Left ventricle myocardium superior (tissue), 1 donor: ENCODE data around the gene MAP3K5. TPM values are rescaled to one million over a fixed set of nuclear protein-coding genes. Genes with fewer than 3 reads are reported as not detected.
A peak's percentile ranks its signal among the peaks of the same experiment; 100 is the strongest.

ENCODE experiments used
- ATAC-seq: fragments of 200-7000 bp; cut with Tn5 transposase; one replicate; pipeline ENCODE4 v1.9.1; 2020; ENCODE audit warnings: mild to moderate bottlenecking, moderate library complexity
- DNase-seq: peaks from one replicate; pipeline ENCODE4 v3.0.0-alpha.2; 2020
- intact Hi-C: fragments of 100-400 bp; cut with micrococcal nuclease; formaldehyde crosslinking; loops from one replicate; pipeline ENCODE4 v1.11.0; 2022
- total RNA-seq: library from RNA; stranded (reverse); fragmentation: NEBNext Ultra II Directional; extraction: Animal tissue kit (Norgen Biotek cat#: 25700); gene quantifications from one replicate; pipeline ENCODE4 v1.2.1, GENCODE V29; 2021
- donor health status: DM: no; HTN: yes; CAD: no; lungs with severe emphysema.

The MAP3K5 gene
- total RNA-seq, 1 donor from 2014 or later: 38.5 TPM

DNA sequence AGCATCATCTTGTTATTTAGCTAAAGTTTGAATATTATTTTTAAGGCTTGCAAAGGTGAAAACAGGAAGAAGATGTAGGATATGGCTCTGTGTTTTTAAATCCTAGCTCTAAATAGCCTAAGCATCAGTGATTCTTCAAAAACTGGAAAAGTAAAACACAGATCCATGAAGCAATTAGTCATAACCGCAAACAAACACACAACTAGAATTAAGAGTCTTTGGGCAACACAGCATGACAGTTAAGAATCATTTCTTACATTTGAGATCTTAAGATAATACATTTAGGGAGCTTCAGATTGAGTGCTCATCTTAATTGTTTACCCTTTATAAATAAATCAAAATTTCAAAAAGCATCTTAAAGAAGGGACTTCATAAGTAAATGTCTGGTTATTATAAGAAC lies 126.2 kb downstream of the MAP3K5 start:
- intact Hi-C loops: no loop called here
- ATAC-seq: no peak
- no peak for DNase-seq

DNA sequence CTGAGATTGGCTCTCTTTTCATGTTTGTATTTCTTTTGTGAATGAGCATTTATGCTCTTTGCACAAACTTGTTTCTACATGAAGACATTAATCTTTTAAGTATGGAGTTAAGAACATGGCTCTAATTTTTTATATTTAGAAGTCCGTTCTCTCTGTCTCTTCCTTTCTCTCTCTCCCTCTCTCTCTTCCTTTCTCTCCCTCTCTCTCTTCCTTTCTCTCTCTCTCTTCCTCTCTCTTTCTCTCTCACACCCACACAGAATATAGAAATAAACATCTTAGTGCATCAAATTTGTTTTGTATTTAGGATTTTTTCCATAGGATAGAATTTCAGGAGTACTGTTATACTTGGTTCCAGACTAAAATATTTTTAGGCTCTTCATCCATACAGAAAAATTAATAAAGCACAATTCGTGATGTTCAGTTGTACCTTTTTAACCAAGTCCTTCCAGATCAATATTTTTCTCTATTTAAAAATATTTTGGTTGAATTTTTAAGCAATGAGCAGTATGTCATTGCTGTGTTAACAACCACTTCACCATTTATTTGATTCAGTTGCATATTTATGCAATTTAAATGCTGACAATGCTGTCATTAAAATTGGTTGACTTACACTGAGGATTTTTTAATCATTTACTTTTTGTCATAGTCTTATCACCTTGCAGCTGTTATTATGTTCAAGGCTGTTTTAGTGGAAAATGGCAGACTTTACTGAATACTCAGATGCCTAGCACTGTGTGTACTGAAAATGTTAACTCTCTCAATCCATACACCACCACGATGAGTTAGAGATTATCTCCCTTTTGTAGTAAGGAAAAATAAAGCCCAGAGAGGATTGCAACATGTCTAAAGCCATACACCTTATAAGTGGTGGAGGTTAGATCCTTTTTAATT lies 129.7 kb downstream of the MAP3K5 start:
- DNase-seq: no peak
- no peak for ATAC-seq
- intact Hi-C loops: no loop called here

DNA sequence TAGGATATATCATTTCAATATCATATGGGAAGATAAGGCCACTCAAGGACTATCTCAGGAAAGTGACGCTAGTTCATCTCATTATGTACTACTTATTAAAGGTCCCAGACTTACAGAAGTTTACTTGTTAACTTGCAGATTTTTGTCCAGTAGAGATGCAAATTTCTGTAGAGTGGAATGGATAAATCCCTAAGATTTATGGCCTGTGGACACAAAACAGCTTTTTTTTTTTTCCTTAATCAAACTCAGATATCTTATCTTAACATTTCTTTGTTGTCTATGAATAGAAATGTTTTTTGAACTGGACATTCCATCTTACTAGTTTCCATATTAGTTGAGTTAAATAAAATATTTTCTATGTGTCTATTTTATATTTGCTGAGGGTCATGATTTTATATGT lies 131.6 kb downstream of the MAP3K5 start:
- DNase-seq: no peak
- ATAC-seq: no peak
- intact Hi-C loops: loop anchor here (2.0 kb wide), 1 partner anchor 60 kb away; no protein-coding TSS in a partner anchor

DNA sequence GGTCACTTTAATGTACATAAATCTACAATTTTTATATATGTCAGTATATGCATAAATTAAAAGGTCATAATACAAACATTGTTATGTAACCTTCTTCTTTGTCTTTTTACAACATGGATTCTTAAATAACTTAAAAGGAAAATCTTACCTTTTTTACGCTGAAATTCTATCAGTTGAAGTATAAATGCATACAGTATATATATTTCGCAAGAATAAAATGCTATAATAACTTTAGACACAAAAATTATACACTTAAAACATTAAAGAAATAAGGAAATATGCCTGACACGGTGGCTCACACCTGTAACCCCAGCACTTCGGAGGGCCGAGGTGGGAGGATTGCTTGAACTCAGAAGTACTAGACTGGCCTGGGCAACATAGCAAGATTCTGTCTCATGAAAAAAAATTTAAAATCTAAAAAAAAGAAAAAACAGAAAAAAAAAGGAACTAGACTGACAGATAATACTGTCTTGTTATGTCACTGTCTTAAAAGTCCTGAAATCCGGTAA lies 132.2 kb downstream of the MAP3K5 start:
- intact Hi-C loops: loop anchor here (2.0 kb wide), 1 partner anchor 61 kb away; no protein-coding TSS in a partner anchor
- no peak for ATAC-seq
- DNase-seq: no peak

DNA sequence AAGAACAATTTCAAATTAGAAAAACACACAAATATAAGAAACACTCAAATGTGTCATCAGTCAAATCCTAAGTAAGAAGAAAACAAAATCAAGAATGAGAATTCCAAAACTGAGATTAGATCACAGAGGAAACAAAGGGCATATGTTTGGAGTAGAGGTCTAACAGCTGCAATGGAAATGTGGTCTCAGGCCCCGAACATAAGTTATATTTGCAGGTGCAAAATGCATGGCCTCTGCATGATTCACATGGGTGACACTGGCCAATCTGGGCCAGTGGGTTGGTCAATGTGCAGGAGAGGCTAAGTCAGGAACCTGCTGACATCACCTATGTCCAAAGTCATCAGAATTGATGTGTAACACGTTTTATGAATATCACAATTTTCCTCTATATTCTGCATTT lies 133.6 kb downstream of the MAP3K5 start:
- DNase-seq (no peak), ATAC-seq (no peak)
- intact Hi-C loops: no loop called here

DNA sequence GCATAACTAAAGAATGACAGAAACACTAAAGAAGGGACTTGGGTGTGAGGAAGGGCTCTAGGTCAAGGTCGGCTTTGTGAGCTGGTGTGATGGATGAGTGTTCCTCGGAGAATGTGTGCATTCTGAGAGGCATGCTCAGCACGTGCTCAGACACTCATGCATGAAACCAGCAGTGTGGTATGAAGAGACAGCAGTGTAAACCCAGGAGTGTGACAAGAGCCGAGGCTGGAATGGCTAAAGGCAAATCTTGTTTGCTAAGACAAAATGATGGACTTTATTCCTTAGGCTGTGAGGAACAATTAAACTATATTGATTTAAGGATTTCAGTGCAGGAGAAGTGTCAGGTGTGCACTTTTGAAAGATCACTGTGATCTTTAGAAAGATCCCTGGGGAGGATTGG lies 134.6 kb downstream of the MAP3K5 start:
- no peak for ATAC-seq
- no peak for DNase-seq
- intact Hi-C loops: no loop called here

DNA sequence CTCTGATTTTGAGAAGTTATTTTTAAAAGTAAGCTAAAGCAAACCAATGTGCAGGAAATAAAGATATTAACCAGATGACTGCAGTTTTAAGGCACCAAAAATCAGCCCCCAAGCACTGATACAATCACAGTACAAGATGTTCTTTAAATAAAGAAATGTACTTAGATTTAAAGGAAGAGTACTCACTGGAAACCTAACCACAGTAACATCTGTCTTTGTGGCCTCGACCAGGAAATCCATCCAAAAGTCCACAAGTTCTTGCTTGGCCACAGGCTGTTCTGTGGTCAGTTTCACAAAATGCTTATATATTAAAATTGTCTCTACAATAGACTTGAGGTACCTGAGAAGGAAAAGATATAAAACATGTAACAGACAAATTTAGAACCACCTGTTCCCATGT lies 136.2 kb downstream of the MAP3K5 start:
- DNase-seq: no peak
- intact Hi-C loops: no loop called here
- ATAC-seq: no peak

DNA sequence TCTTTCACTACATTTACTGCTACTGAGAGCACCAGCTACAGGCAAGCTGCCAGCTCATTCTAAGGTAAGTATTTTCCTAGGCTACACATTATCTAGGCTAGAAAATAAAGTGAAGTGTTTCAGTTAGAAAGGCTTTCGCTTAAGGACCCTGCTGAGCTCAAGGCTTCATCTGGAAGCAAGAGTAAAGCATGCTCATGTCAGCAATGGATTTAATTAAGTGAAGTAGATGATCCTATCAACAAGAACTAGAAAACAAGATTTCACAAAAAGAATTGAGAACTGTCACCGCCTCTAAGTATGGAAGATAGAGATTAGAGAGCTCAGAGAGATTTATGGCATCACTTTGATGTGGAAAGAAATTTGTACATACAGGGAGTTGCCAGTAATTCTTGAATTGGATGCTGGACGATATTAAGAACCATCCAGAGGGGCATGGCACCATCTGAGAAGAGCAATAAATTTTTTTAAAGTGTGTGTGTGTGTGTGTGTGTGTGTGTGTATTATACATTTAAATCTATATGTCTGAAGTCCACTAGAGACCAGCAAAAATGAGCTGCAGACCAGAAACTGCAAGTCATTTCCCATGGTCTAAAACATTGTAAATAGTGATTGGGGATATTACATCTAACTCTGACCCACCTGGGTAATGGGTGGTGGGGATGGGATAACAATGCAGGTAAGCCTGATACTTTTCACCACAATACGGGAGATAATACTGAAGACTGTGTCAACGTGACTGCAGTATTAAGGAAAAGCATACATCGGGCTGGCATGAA lies 136.8 kb downstream of the MAP3K5 start:
- no peak for DNase-seq
- intact Hi-C loops: no loop called here
- ATAC-seq: no peak

DNA sequence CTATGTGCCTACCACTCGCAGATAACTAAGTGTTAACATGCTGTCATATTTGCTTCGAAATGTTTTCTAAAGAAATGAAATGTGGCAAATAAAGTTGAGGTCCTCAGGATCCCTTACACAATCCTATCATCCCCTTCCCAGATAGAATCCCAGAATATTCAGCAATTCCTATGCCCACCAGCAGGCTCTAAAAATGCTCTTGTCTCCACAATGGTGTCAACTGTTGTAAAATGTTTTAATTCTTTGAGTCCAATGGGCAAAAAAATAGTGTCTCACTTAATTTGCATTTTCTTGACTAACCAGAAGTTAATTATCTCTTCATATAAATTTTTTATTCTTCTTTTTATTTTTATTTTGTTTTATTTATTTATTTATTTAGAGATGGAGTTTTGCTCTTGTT lies 138.2 kb downstream of the MAP3K5 start:
- ATAC-seq (no peak), DNase-seq (no peak)
- intact Hi-C loops: no loop called here

DNA sequence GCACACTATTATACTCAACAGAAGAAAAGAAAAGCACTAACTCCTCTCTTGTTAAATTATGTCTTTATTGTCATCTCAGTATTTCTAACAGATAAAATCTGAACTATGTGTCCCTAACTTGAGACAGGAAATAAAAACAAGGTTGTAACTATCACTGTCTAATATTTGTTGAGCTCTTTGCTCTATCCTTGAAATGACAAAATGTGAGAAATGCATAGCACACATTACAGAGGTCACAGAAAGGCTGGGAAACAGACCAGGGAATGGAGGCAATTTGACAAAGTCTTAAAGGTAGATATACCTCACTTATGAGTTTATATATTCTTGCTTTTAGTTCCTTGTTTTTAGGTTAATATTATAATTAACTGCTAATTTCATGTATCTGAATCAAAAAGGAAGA lies 139.6 kb downstream of the MAP3K5 start:
- ATAC-seq: no peak
- intact Hi-C loops: no loop called here
- DNase-seq: no peak

DNA sequence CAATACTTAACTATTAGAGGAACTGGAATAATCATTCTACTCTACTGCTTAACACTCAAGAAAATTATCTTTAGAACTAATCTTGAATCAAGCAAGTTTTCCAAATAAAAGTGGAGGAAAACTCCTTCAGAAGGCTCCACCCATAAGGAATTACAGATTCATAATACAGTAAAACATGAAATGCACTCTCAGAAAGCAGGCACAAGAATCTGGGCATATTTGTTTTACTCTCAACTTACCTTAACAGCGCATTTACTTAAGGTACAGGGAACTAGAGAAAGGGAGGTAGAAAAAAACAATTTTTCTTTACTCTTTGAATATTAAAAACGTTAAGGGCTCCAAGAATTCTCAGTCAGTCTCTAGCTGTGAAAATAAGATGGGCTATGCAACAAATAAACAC lies 140.3 kb downstream of the MAP3K5 start:
- ATAC-seq: no peak
- intact Hi-C loops: no loop called here

DNA sequence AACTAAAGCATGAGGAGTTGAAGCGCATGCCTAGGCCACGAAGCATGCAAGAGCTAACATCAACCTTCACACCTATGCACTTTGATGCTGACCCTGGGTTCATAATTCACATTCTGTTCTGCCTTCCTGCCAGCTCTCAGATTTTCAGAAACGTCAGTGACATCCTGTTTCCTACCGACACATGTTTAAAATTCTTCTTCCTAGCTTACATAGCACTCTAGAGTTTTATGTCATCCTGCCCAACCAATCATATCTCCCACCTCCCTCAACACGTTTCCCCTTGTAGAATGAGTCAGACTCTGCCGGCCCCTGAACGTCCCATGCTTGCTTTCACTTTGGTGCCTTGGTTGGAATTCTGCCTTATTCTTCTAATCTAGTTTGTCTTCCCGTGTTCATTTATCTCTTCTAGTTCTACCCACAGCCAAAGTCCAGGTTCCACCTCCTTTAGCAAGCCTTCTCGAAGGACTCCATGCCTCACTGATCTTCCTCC lies 144.9 kb downstream of the MAP3K5 start:
- ATAC-seq: peak; percentile 40
- intact Hi-C loops: no loop called here
- no peak for DNase-seq

More for the DNA sequence above, 140.3 kb downstream of the MAP3K5 start:
- no peak for DNase-seq

DNA sequence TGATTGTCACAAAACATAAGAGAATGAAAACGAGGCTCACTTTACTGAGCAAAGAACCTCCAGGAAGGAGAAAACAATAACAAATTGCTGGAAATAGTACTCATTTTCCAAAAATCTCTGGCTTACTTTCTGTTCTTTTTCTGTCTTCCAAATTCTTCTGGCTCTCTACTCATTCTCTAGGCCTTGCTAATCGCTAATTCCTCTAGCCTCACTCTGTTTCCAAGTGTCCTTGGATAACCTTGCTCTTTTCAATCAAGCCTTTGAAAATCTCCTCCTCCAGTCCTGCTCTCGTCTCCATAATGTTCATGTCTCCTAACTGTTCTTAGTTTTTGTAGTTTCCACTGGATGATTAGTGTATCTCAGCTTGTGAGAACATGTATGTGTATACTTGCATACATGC lies 145.9 kb downstream of the MAP3K5 start:
- intact Hi-C loops: no loop called here
- no peak for DNase-seq
- ATAC-seq: peak; percentile 46

DNA sequence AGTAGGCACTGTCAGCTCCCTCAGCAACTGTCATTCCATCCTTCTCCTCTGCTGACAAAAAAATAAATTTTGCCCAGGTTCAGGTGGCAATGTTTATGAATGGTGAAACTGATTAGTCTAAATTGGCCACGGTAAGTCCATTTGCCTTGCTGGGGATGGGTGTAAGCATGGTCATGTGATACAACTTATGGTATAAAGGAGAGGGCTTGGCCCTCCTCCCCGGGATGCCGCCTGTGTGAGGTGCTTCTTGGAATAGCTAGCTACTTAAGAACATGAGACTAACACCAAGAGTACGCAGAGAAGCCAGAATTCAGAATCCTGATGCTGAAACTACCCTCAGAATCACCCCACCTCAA lies 147.7 kb downstream of the MAP3K5 start:
- DNase-seq: no peak
- peak; percentile 1 for ATAC-seq
- intact Hi-C loops: loop anchor here (5.0 kb wide), 1 partner anchor 148 kb away; the partner anchor contains the start of gene MAP3K5

DNA sequence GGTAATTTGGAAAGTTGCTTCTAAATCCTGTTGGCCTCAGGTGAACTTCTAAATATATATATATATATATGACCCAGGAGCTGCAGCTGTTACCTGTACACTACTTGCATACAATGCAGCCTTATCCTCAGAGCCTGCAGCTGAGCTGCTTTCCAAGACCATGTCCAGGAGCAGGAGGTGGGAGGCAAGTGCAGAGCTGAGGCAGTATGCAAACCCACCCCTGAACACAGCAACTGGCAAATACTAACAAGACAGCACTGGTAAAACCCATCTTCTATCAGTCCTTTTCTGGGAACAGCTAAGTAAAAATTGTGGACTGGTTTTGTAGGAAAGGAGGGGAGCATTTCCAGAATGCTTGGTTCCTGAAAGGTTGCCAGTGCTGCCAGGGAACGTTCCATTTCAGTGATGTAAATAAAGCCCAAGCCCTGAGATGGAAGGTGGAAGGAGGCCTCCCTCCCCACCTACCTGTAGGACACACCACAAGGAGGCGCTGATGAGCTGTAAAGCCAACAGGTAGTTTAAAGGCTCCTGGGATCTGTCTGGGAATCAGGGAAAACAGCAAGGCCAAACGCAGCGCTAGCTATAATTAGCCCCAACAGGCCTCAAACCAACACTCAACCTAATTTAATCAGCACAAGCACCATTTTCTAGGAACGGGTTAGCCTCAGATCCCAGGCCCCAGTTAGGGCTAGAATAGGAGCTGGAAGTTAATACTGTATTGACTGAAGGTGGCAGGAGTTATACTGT lies 148.3 kb downstream of the MAP3K5 start:
- ATAC-seq: peak; percentile 95
- intact Hi-C loops: loop anchor here (5.0 kb wide), 1 partner anchor 148 kb away; the partner anchor contains the start of gene MAP3K5
- peak; percentile 92 for DNase-seq

DNA sequence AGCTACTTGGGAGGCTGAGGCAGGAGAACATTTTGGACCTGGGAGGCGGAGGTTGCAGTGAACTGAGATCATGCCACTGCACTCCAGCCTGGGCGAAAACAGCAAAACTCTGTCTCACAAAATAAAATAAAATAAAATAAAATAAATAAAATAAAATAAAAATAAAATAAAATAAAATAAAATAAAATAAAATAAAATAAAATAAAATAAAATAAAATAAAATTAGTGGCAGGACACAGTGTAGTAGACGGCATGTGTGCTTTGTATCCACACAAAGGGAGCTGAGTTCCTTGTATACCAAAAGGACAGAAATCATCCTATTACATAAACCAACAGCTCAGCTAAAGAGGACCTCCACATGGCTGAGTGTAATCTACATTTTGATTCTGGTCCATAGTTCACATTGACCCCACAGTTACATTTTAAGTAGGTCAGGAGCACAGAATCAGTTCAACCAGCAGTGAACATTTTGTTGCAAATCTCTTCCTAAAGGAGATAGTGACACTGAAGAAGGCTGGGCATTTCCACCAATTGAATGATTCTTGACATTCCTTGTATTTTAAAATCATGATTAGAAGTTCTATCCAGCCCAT lies 150.3 kb downstream of the MAP3K5 start:
- ATAC-seq: no peak
- intact Hi-C loops: loop anchor here (5.0 kb wide), 1 partner anchor 150 kb away; the partner anchor contains the start of gene MAP3K5

DNA sequence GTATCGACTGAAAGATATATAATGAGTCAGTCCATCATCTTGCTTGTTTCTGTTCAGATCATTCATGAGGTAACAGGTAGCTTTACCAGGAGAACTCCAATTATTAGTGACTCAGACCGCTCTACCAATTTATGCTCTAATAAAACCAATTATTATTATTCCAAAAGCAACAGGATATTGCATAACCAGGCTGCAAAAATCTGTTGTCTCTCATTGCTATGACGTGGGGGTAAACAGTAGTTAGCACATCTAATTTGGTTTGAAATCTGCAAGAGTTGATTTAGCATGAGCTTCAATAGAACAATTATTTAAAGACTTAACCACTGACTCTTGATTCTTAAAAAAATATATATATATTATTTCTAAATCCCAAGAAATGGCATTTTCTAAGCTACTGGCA lies 151.1 kb downstream of the MAP3K5 start:
- intact Hi-C loops: loop anchor here (5.0 kb wide), 1 partner anchor 151 kb away; the partner anchor contains the start of gene MAP3K5
- ATAC-seq (no peak), DNase-seq (no peak)

More for the DNA sequence above, 150.3 kb downstream of the MAP3K5 start:
- no peak for DNase-seq

DNA sequence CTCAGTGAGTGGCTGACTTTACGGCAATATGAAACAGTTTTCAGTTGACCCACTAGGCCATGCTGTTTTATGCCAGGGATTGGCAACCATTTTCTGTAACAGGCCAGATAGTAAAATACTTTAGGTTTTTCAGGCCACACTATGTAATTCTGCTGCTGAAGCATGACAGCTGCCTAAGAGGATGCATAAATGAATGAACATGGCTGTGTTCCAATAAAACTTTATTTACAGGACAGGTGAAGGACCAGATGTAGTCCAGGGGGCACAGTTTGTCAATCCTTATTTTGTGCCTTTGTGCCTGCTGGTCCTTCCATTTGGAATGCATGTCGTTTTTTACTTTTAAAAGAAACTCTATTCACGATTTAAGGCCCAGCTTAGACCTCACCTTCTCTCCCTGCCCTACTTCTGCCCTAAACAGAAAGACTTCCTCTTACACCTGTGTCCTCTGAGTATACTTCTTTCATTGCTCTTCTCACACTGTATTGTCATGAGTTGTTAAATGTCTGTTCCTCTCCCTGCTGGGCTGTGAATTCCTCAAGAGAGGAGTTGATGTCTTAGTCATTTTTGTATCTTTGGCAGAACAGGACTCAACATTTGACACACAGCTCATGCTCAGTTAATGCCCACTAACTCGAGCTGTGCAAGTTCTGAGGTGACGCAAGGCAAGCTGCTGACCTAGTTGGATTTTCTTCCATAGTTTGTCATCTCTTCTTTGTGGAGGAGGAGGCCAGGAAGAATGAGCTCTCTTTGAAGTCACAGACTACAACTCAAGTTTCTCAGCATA lies 152.0 kb downstream of the MAP3K5 start:
- DNase-seq: no peak
- ATAC-seq: no peak
- intact Hi-C loops: loop anchor here (5.0 kb wide), 1 partner anchor 152 kb away; the partner anchor contains the start of gene MAP3K5
